ENCODE data around the gene ADGRG3. TPM values are rescaled to one million over a fixed set of nuclear protein-coding genes. Genes with fewer than 3 reads are reported as not detected.
"Not testable (repeated sequence)": the region's sequence is repeated elsewhere in the genome, so short reads cannot be mapped to it uniquely, and the experiment has no call there.

ADGRG3 gene
- polyA plus RNA-seq, 3 donors = 0.41 to 1.0 TPM; not detected in 1

DNA sequence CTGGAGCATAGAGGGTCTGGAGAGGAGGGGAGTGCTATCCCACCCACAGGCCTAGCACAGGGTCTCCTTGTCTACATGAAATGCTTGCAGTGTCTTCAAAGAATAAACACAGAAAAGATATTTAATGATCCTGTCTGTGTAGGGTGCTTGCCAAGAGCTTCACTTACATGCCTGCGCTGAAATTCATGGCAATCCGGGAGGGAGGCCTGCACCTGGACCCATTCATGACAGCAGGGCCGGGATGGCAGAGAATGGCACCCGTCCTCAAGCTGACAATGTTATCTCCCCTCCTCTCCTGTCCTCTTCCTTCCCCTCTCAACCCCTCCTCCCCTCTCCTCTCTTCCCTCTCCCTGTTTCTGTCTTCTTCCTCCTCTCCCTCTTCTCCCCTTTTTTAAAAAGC is 2.1 kb downstream of the ADGRG3 start:
- Histone ChIP-seq H3K4me2 (replicated peaks; ENCODE audit: extremely low read depth, low read length, poor library complexity, severe bottlenecking) (no peak overlapping the region), H4K20me1 (ENCODE audit: insufficient read depth, low read length) (no peaks in the 10 kb centered on the region), H3K4me3 (replicated peaks in 1 of 3; ENCODE audit: low read depth in 2 of 3, low read length in 3 of 3) (no peak overlapping the region), H3K27ac (ENCODE audit: low read depth in 1 of 2, low read length in 2 of 2) (no peak overlapping the region), H3K9me3 (replicated peaks in 1 of 2; ENCODE audit: control insufficient read depth in 1 of 2, insufficient read depth in 1 of 2, low read length in 2 of 2) (no peaks in the 10 kb centered on the region), H3K79me2 (ENCODE audit: insufficient read depth, low read length) (no peaks in the 10 kb centered on the region), H3K36me3 (replicated peaks in 1 of 2; ENCODE audit: control insufficient read depth in 1 of 2, insufficient read depth in 2 of 2, low read length in 2 of 2) (no peaks in the 10 kb centered on the region), H3K27me3 (ENCODE audit: control insufficient read depth in 2 of 2, insufficient read depth in 2 of 2, low read length in 2 of 2) (no peaks in the 10 kb centered on the region), H3K4me1 (ENCODE audit: control insufficient read depth in 1 of 2, insufficient read depth in 2 of 2, low read length in 2 of 2) (peaks cover 38 to 45% of the 10 kb centered on the region in 2 donors), H2AFZ (ENCODE audit: insufficient read depth, low read depth, low read length, poor library complexity, severe bottlenecking) (no peak overlapping the region), H3K9ac (ENCODE audit: insufficient read depth, low read length, poor library complexity, severe bottlenecking) (no peak overlapping the region)
- WGBS (ENCODE audit: insufficient coverage) = 40% methylated on average over 4 of the region's 4 CpGs
- peaks cover 47% of the 10 kb centered on the region for H3K4me1 Mint-ChIP-seq
- DNase-seq = no peak
- peaks cover 0 to 7% (median 2%) of the 10 kb centered on the region in 3 donors for H3K27me3 Mint-ChIP-seq (ENCODE audit: low read depth in 3 of 3)
- no peak overlapping the region for H3K4me3 Mint-ChIP-seq
- peaks cover 6% of the 10 kb centered on the region in 2 donors for H3K36me3 Mint-ChIP-seq
- TF ChIP-seq, protein P1, sequence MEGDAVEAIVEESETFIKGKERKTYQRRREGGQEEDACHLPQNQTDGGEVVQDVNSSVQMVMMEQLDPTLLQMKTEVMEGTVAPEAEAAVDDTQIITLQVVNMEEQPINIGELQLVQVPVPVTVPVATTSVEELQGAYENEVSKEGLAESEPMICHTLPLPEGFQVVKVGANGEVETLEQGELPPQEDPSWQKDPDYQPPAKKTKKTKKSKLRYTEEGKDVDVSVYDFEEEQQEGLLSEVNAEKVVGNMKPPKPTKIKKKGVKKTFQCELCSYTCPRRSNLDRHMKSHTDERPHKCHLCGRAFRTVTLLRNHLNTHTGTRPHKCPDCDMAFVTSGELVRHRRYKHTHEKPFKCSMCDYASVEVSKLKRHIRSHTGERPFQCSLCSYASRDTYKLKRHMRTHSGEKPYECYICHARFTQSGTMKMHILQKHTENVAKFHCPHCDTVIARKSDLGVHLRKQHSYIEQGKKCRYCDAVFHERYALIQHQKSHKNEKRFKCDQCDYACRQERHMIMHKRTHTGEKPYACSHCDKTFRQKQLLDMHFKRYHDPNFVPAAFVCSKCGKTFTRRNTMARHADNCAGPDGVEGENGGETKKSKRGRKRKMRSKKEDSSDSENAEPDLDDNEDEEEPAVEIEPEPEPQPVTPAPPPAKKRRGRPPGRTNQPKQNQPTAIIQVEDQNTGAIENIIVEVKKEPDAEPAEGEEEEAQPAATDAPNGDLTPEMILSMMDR (IDR thresholded peaks at IDR 0.05) = no peak
- no peaks in the 10 kb centered on the region for H3K9me3 Mint-ChIP-seq
- intact Hi-C loops (cut with micrococcal nuclease) = no loop called here
- peak overlapping the region in 2 of 7 donors; percentile 75 to 90 for H3K27ac Mint-ChIP-seq

DNA sequence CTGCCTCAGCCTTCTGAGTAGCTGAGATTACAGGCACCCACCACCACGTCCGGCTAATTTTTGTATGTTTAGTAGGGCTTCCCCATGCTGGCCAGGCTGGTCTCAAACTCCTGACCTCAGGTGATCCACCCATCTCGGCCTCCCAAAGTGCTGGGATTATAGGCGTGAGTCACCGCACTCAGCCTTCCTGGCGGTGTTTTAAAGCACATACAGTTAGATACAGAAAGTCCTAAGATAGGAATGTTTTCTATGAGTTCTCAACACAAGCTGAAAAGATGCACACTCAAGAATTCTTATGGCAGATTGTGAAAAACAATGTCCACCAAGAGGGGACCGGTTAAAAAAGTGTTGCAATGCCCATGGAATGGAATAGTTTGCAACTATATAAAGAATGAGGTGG is 3.3 kb downstream of the ADGRG3 start:
- intact Hi-C loops (cut with micrococcal nuclease); DNase-seq; H2AFZ ChIP-seq (ENCODE audit: insufficient read depth, low read depth, low read length, poor library complexity, severe bottlenecking); H3K27me3 ChIP-seq (ENCODE audit: control insufficient read depth in 2 of 2, insufficient read depth in 2 of 2, low read length in 2 of 2); H4K20me1 ChIP-seq (ENCODE audit: insufficient read depth, low read length); H3K4me2 ChIP-seq (replicated peaks; ENCODE audit: extremely low read depth, low read length, poor library complexity, severe bottlenecking); H3K9ac ChIP-seq (ENCODE audit: insufficient read depth, low read length, poor library complexity, severe bottlenecking); H3K36me3 ChIP-seq (replicated peaks in 1 of 2; ENCODE audit: control insufficient read depth in 1 of 2, insufficient read depth in 2 of 2, low read length in 2 of 2); H3K27me3 Mint-ChIP-seq (ENCODE audit: low read depth in 3 of 3); H3K4me3 Mint-ChIP-seq; H3K9me3 ChIP-seq (replicated peaks in 1 of 2; ENCODE audit: control insufficient read depth in 1 of 2, insufficient read depth in 1 of 2, low read length in 2 of 2); H3K9me3 Mint-ChIP-seq; H3K36me3 Mint-ChIP-seq; H3K27ac ChIP-seq (ENCODE audit: low read depth in 1 of 2, low read length in 2 of 2); H3K79me2 ChIP-seq (ENCODE audit: insufficient read depth, low read length); H3K4me3 ChIP-seq (replicated peaks in 1 of 3; ENCODE audit: low read depth in 2 of 3, low read length in 3 of 3); H3K27ac Mint-ChIP-seq: not testable (repeated sequence)
- peaks cover 57% of the 10 kb centered on the region for H3K4me1 Mint-ChIP-seq
- peaks cover 51 to 57% of the 10 kb centered on the region in 2 donors for H3K4me1 ChIP-seq (ENCODE audit: control insufficient read depth in 1 of 2, insufficient read depth in 2 of 2, low read length in 2 of 2)
- 80% methylated on average over 4 of the region's 7 CpGs for WGBS (ENCODE audit: insufficient coverage)

All from CD14-positive monocyte (primary cell).